Measurements from ENCODE around the gene NDUFA13. TPM values are rescaled to one million over a fixed set of nuclear protein-coding genes. Genes with fewer than 3 reads are reported as not detected.

The NDUFA13 gene
- total RNA-seq, 1 donor from 2014 or later, result 218 TPM

GRCh38 chr19:19482809-19483596 is 33.0 kb upstream of the NDUFA13 start:
- intact Hi-C loops (cut with DNase I), result no loop called here
- Histone ChIP-seq H3K4me3 (no peak overlapping the region), H3K27me3 (ENCODE audit: low read depth) (no peaks in the 10 kb centered on the region), H3K4me1 (peaks cover 34% of the 10 kb centered on the region), H3K27ac (no peak overlapping the region), H3K36me3 (peaks cover 32% of the 10 kb centered on the region), H3K9me3 (no peaks in the 10 kb centered on the region)
- DNase-seq (no peak), ATAC-seq (no peak)
- TF ChIP-seq, protein P1, sequence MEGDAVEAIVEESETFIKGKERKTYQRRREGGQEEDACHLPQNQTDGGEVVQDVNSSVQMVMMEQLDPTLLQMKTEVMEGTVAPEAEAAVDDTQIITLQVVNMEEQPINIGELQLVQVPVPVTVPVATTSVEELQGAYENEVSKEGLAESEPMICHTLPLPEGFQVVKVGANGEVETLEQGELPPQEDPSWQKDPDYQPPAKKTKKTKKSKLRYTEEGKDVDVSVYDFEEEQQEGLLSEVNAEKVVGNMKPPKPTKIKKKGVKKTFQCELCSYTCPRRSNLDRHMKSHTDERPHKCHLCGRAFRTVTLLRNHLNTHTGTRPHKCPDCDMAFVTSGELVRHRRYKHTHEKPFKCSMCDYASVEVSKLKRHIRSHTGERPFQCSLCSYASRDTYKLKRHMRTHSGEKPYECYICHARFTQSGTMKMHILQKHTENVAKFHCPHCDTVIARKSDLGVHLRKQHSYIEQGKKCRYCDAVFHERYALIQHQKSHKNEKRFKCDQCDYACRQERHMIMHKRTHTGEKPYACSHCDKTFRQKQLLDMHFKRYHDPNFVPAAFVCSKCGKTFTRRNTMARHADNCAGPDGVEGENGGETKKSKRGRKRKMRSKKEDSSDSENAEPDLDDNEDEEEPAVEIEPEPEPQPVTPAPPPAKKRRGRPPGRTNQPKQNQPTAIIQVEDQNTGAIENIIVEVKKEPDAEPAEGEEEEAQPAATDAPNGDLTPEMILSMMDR (IDR thresholded peaks at IDR 0.05), result no peak

DNA sequence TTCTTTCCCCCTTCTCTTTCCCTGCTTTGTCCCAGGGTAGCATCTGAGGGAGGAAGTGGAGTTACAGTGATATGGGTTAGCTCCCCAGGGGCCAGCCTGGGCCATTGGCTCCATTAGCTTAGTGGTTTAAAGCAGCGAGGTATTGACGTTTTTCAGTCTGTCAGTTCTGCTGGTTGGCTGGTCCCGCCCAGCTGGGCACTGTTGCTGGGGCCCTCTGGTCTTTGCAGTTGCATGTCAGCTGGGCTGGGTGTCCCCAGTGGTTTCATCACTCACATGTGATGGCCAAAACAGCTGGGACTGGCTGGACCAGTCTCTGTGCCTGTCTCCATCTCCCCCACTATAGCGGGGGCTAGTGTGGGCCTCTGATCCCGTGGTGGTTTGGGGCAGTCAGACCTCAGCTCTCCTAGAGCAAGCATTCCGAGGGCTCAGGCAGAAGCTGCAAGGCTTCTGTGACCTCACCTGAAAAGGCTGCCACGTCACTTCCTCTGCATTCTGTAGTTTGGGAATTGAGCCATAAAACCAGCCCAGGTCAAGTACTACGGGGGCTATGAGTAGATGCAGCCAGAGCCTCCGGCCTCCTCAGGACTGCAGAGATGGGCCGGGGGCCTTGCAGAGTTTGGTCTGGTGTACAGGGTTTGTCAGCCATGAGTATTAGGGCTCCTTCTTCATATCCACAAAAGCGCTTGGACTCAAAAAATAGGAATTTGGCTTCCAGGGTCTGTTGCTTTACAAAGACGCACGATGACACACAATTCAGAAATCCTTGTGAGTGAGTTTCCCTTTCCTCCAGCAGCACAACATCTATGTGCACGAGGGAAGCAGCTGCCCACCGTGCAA is 30.6 kb upstream of the NDUFA13 start:
- H3K4me1 ChIP-seq, result peaks cover 51% of the 10 kb centered on the region
- DNase-seq, result no peak

GRCh38 chr19:19485998-19486290 is 30.1 kb upstream of the NDUFA13 start:
- Histone ChIP-seq H3K9me3 (no peaks in the 10 kb centered on the region), H3K4me3 (no peak overlapping the region), H3K4me1 (peaks cover 55% of the 10 kb centered on the region), H3K27ac (no peak overlapping the region), H3K27me3 (ENCODE audit: low read depth) (no peaks in the 10 kb centered on the region), H3K36me3 (peaks cover 19% of the 10 kb centered on the region)
- TF ChIP-seq, protein P1 (IDR thresholded peaks at IDR 0.05), result no peak
- ATAC-seq (no peak), DNase-seq (no peak)
- intact Hi-C loops (cut with DNase I), result no loop called here

More for the DNA sequence above, 30.6 kb upstream of the NDUFA13 start:
- Histone ChIP-seq H3K9me3 (no peaks in the 10 kb centered on the region), H3K36me3 (peaks cover 24% of the 10 kb centered on the region), H3K27ac (peak overlapping the region; percentile 9), H3K27me3 (ENCODE audit: low read depth) (no peaks in the 10 kb centered on the region), H3K4me3 (no peak overlapping the region)
- no peak for ATAC-seq
- intact Hi-C loops (cut with DNase I), result no loop called here
- TF ChIP-seq, protein P1 (IDR thresholded peaks at IDR 0.05), result no peak

DNA sequence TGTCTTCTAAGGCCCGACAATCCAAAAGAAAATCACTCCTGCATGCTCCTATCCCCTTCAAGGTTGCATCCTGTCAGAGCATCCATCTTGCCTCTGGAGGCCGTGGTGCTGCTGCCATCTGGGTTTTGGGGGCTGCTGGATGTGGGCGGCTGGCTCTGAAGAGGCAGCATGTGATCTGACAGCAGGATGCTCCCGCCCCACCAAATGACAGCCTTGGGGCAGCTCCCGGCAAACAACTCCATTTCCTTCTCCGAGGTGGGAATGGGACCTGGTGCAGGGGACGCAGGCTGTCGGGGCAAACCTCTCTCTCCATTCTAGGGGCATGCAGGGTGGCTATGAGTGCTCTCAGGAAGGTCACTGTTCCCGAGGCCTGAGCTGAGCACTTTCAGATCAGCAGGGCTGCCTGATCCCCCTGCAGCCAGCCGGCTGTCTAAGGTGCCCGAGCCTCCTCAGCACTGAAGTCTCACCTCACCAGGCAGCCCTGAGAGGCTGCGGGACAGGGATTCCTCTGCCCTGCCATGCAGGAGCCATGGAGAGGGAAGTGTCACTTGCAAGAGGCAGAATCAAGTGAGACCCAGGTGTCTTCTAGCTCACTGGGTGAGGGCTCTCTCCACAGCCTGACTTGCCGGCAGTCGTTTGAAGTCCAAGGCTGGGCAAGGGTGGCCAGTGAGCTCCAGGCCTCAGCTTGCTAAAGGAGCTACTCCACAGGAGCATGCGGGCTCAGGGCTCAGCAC is 29.5 kb upstream of the NDUFA13 start:
- intact Hi-C loops (cut with DNase I), result no loop called here
- Histone ChIP-seq H3K9me3 (no peaks in the 10 kb centered on the region), H3K27me3 (ENCODE audit: low read depth) (no peaks in the 10 kb centered on the region), H3K36me3 (peaks cover 23% of the 10 kb centered on the region), H3K4me3 (no peak overlapping the region), H3K4me1 (peaks cover 55% of the 10 kb centered on the region), H3K27ac (no peak overlapping the region)
- no peak for DNase-seq
- no peak for ATAC-seq
- TF ChIP-seq, protein P1 (IDR thresholded peaks at IDR 0.05), result no peak
